CD4-positive, alpha-beta T cell treated with Interleukin-6 for 4 hours (primary cell): ENCODE measurements around the gene CACNA2D3.

Experiments used
- DNase-seq: peaks from one replicate; pipeline ENCODE4 v3.0.0-alpha.2; 2020; ENCODE audit warnings: mixed read lengths

CACNA2D3 gene

DNA sequence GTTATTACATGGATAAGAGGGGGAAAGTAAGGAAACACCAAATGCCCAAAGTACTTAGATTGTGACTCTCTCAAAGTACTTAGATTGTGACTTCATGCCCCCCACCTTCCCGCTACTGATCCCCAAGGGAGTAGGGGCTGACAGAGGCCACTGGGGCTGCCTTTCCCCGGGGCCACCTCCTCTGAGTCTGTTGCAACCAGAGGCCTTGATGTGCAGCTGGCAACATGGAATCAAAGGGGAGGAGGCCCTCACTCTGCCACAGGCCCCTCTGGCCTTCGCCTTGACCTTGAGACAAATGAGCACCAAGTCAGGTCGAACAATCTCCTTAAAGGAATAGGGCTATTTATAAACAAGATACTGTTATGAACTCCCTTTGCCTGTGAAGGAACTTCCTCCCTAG, 743.0 kb downstream of the CACNA2D3 start:
- DNase-seq: no peak

DNA sequence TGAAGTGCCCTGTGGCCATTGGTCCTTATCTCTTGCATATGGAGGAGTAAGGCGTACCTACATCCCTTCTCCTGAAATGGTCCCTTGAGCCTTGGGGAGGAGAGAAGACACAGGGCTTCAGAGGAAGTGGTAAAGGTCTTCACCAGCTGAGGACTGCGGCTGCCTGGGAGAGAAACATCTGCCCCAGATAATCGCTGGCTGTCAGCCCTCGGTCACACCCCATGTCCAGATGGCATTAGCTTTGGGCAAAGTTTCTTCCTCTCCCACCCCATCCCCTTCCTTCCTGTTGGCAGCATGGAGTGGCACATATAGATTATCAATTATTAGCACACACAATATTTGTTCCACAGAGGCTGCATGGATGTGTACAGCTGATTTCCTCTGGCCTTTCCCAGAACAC, 743.9 kb downstream of the CACNA2D3 start:
- DNase-seq: no peak

DNA sequence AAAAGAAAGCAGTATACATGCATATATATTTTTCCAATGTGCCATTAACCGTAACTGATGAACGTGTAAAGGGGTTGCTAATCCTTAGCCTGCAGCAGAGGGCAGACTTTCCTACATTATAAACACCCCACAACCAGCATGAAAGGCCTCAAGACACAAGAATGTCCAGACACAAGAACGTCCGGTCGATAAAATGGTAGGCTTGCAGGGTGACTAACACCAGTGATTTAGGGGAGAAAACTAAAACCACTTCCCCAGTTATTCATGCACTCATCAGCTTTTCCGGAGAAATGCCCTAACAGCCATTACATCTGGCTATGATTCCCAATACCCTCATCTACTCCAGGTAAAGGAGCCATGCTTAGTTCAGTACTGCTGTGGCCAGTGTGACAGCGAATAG, 748.1 kb downstream of the CACNA2D3 start:
- DNase-seq: no peak

DNA sequence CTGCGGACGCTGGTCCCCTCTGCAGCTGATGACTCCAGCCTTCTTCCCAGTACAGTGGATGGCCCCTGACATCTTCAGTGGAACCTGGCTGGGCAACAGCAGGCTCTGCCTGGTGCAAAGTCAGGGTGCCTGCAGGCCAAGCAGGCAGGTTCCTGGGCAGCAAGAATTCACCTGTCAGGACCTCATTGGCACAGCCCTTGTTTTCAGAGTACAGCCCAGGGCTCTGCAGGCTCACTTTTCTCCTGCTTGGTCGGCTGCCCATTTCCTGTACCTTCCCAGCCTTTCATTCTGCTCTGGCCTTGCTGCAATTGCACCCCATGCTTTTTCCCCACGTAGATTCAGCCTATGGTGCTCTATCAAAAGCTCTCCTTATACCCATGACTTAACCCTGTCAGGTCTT, 749.5 kb downstream of the CACNA2D3 start:
- no peak for DNase-seq

DNA sequence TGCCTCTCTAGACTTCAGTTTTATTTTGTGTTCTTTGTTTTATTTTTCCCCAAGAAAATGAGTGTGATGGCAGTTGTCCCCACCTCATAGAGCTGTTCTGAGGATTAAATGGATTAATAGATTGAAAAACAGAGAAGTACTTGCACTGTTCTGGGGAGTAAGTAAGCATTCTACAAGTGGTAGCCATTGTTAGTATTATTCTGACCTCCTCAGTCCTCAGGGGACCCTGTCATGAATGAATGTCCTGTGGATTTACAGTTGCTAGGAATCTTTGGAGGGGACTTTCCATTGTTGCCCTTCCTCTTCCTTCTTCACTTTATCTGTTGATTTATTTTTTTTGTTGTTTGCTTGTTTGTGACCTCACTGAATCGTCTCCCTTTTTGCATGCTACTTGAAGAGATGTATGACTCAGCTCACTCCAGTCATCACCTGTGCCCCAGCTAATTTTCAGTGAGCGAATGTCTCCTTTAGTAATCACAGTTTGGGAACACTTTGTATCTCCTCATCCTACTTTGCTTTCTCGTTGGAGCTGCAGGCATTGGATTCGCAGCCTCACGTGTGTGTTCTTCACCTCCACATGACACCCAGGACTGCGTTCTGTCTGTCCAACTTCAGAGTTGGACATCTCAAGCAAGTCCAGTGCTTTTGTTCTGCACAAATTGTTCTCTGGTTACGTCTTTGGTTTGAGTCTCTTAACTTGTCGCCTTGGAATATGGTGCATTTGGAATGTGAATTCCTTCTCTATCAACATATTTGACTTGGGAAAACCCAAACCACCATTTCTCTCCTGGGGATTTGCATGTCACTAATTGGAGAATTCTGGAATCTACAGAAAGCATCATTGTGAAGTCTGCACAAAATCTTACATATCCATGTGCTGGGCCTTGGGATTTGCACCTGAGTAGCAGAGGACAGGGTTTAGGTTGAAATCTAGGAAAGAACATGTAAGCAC, 751.0 kb downstream of the CACNA2D3 start:
- DNase-seq: no peak

DNA sequence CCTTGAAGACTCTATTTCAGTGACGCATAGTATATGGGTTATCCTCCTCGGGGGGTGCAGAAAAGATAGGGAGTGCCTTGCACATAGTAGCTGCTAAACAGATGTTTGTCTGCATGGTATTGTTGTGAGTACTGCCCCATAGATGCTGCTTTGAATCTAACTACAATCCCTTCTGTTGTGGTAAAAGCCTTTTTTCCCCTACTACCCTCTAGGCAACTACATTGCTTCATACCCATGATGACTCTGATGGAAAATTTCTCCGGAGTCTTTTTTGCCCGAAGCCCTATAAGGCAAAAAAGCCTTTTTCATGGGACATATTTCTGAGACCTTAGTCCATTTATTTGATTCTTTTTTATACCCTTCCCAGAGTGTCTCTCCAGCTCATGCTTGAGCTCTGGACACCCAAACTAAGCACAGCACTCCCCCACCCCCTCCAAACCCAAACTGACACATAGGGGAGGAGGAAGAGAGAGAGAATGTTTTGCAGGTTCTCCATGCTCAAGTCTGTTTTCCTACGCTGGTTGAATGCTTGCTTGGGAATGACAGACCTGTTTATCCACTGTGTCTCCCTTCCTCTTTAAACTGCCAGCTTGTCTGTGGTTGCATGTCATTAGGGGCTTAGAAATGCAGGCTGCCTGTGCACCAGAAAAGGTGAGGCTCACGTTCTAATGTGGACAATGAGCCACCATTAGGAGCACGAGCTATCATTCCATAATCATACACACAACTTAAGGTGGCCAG, 752.6 kb downstream of the CACNA2D3 start:
- DNase-seq: no peak

DNA sequence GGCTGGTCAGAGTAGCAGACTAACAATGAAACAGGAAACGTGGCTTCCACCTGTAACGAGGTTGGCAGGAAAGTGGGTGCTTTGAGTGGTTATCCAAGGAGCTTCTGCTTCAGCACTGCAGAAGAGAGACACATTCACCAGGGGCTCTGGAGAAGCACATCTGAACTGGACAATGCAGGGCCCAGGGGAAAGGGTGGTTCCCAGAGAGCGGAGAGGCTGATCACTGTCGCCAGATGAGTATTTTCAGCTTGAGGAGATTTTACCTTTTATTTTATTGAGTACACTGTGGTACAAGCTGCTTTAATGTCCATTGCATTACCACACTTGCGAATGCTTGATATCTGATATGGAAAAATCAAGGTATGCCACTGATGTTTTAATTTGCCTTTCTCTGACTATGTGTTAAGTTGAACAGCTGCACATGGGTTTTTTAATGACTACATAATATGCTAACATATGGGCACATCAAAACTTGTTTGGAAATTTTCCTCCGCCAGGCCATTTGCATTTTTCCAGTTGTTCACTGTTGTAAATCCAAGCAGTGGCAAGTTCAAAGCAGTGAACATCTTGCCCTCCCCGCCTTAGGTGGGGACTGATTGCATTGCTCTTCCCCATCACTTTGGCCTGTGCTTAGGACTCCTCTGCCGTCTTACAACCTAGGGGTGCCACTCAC, 753.4 kb downstream of the CACNA2D3 start:
- no peak for DNase-seq

DNA sequence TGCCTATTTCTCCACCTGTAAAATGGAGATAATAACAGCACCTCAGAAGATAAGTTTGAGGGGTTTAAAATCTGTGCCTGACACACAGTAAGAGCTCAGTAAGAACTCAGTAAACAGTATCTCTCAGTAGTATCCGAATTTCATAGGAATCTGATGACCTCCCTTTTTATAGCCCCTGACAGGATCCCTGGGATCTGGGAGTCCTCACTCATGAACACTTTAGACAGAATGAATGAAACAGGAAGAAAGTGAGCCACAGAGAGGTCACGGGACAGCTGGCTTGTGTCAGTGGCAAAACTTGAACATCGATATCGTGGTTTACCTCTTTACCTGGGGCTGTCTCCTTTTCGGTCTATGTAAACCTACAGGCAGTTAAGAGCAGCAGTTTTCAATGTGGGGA, 754.3 kb downstream of the CACNA2D3 start:
- DNase-seq: no peak

DNA sequence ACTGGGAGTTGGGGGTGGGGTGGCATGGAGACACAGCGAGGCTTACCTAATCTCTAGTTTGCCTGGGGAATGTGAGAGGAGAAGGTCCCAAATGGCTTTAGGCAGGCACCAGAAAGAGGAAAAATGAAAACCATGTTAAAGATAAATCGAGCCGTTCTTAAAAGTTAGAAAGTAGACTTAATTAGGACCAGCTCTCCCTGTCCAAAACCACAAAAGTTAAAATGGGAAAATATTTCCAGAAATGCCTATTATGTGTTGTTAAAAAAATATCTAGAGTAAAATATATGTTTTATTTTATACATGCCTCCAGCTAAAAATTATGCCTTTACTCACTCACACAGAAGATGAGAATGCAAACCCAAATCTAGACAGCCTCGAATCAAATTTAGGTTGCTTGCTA, 755.4 kb downstream of the CACNA2D3 start:
- DNase-seq: no peak

DNA sequence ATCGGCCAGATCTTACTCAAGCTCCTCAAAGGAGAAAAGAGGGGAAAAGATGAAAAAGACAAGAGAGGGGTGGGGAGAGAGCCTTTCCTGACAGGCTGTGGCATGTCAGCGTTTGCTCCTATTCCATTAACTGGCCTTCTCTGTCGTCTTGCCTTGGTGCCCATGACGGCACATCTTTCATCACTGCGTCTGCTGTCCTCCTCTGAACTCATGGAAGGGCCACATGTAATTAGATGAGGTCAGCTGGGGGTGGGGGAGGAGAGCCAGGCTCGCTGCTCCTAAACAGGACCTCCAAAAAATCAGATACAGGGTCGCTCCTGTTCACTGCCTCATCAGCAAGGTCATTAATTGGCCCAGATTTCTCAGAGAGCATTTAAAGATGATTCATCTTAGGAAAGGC, 755.8 kb downstream of the CACNA2D3 start:
- no peak for DNase-seq

DNA sequence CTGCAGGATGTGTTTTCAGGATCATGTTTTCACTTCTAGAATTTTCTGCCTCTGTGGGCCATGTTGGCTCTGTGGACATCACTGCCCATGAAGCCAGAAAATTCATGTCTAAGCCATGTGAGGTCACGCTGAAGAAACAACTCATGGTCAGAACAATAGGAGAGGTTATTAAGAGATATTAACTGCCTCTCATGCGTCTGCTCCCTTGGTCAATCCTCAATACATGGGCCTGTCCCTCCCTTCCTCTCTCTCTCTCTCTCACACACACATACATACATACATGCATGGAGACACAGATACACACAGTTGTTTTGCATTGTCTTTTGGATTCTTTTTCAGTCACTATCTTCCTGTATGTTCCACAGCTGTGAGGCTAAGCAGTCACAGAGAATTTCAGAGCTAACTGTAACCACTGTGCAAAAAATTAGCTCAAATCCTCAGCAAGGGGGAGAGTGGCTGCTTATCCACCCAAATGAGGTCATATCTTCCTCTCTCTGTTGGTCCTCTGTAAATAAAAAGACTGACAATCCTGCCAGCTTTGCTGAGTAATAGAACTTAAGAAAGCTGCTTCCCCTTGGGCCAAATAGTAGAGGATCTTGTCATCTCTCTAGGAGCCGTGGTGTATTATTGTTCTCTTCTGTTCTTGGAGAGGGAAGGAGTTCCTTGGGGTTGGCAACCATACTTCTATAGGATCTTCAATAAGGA, 759.9 kb downstream of the CACNA2D3 start:
- DNase-seq: no peak

DNA sequence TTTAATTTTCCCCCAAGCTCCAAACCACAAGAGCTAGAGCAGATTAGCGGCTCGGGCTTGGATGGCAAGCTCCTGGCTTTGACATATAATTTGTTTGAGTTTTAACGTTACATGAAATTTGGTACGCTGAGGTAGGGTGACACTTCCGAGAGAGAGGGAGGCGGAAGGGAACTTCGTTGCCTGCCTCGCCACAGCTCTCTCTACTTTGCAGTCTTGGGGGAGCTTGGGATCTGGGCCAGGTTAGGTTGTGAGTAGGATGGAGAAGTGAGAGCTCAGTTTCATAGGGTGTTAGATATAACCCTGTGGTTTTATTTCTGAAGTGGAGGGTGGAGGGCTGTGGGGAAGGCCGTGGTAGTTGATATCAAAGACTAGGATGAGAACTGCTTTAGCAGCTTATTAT, 765.8 kb downstream of the CACNA2D3 start:
- no peak for DNase-seq

DNA sequence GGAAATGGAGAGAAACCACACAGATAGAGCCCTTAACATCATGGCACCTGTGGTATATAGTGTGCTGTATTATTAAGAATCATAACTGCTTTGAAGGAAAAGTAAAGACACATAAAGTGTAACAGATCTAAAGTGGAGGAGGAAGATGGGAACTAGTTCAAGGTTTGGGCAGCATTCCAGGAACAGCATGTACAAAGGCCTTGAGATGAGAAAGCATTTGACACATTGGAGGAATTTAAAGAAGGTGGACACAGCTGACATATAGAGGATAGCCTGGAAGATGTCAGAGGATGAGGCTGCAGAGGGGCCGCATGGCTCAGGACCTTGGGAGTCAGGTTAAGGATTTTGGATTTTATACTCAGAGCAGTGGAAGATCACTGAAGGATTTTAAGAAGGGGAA, 766.5 kb downstream of the CACNA2D3 start:
- DNase-seq: no peak

DNA sequence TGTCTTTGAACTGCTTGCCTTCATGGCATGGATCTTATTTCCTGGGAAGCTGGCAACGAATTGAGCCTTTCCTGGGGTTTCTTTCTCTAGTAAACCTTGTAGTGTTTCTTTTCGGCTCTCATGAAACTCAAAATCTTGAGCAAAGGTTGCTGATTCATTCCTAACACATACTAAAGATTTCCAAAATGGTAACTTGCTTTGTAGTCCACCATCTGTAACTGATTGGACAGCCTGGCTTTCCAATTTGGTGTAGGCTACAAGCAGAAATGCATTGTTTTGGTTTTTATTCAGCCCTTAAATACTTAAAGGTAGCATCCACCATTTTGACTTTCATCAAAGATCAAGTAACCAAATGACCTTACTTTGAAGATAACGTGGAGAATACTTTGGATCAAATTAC, 767.4 kb downstream of the CACNA2D3 start:
- no peak for DNase-seq

DNA sequence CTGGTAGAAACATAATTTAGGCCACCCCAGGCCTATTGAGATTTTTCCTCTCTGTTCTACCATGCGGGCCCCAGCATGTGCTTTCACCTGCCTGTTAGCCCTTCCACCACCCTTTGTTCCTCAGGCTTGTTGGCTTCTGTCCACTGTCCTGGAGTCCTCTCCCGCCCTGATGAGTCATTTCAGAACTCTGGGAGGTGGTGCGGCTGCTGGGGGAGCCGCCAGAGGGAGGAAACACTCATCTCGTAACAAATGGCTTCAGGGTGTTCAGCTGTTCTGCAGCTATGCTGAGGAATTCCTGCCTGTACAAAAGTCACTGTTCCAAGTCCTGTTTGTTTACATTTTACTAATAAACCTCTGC, 769.2 kb downstream of the CACNA2D3 start:
- no peak for DNase-seq

DNA sequence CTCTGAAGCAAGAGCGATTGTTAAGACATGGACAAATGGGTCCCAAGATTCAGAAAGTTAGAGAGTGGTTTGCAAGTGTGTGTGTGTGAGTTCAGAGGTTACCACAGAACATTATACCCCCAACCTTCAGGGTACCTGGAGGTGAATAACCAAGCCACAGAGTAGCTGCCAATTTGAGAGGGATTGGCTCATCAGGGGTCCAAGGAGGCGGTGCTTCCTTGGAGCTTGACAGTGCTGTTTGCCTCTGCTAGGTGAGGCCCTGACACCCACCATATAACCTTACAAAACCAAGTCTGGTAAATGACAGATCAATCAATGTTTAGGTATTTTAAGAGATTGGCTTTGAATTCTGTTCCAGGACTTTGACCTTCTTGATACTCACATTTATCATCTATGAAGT, 769.8 kb downstream of the CACNA2D3 start:
- DNase-seq: no peak

DNA sequence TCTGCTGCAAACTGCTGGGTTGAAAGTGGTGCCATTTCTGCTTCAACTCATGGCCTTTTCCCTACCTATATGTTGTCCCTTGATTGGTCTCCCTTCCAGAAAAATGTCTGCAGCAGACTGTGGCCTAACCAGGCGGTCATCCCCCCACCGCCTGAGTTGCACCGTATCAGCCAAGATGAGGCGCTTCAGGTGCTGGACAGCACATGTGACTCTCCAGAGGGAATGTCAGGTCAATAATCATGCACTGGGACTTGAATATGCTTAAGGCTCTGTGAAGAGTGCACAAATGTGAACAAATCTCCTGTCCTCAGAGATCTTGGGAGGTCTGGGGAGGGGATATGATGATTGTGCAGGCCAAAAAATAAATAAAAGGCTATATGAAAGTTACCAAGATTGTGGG, 773.3 kb downstream of the CACNA2D3 start:
- no peak for DNase-seq

DNA sequence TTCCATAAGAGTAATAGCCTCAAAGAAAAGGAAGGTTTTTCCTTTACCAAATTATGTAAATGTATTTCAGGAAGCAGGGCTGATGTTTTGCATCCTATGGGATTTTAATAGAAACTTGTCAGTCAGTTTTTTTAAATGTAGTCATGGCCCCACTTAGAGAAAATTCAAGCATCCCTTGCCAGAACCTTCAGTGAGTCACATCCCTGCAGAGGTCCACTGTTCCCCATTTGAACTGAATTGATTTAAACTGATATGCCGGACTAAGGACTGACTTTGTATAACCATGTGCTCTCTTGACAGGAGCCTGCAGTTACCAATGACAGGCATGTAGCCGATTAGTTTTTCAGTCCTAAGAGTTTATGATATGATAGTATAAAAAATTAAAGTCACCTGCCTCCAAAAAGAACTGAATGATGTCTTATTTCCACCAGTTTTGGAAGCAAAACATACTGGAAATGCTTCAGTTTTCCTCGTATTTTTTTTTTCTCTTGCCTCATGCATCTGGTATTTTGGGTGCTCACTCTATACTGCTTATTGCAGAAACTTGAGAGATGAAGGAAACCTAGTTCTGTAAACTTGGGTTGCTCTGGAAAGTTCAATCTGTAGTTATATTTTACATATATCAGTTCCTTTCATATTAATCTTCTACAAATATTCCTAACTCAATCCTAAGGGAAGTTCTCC, 774.8 kb downstream of the CACNA2D3 start:
- DNase-seq: no peak

DNA sequence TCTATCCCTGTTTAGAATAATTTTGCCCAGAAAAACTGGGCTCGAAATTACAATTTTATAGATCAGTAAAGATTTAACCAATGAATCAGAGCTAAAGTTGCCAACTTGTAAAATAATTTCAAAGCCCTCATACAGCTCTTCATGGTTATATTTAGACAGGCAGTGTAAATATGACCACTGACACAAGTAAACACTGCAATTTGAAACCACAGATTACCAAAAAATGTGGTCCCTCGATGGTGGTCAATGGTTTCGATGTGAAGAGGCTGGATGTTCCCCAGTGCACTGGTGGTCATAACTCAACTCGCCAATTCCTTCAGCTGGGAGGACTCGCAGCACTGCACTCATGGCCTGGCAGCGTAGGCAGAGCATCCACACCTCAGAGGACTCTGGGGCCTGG, 776.9 kb downstream of the CACNA2D3 start:
- no peak for DNase-seq

DNA sequence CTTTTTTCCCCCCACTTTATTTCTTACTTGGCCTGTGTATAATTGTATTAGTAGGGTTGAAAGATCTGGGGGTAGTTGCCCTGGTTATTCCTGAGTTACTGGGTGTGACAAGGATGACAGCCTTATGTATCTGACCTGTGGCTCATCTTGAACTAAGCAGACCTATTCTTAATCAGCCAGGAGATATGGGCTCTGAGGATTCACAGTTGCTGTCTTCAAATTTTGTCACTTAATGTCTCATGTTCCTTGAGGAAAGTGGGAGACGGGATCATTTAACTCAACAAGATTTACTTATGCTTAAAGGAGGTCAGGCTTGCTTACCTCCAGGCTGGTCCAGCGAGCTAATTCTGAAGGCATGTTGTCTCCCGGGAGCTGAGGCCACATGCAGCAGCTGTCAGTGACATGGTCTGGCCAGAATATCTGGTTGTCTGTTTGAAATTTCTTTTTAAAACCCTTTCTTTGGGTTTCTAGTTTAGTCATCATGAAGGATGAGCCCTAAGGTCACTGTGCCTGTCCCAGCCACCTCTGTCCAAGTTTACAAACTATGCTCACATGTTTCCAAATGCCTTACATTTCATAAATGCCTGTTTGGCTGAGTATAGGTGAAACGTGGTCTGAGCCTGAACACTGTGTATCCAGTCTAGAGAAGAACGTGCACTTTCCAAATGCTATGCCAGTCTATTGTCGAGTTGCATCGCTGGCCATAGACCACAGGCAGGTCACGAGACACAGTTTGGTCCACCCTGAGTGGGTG, 778.7 kb downstream of the CACNA2D3 start:
- DNase-seq: no peak

DNA sequence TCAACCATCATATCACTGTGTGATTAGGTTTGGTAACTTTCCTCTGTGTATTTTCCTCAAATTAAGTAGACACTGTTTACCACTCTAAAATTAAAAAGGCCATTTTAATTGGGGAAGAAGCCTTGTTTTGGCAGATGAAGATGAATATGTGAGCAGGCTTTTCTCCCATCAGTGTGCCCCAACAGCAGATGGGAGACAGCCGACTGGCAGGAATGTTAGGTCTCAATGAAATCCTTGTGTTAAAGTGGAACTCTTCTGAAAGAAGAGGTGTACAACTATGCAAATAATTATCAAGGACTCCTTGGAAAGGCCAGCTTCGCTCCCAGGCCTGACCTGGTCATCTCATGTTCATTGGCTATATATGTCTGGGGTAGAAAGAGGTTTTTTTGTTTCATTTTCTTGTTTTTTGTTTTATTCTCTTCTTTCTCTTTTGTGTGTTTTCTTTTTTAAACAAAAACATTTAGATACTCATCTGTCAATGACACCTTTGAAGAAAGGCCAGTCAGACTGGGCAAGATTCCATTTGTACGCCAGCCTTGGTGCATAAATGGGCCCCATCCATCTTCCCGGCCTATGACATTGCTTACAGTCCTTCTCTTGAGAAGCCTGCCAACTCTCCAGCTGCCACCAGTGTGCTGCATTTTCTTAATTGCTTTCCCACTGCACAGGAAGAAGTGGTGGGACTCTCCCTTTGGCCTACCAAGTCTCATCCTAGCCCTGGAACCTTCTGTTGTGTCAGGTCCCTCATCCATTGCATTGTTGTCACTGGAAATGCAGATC, 779.7 kb downstream of the CACNA2D3 start:
- DNase-seq: no peak
